ENCODE measurements around the gene HKDC1. TPM values are rescaled to one million over a fixed set of nuclear protein-coding genes. Genes with fewer than 3 reads are reported as not detected.
A peak's percentile ranks its signal among the peaks of the same experiment; 100 is the strongest.

HKDC1 gene
- total RNA-seq, 2 donors from 2014 or later: 1.7 to 8.2 TPM

DNA sequence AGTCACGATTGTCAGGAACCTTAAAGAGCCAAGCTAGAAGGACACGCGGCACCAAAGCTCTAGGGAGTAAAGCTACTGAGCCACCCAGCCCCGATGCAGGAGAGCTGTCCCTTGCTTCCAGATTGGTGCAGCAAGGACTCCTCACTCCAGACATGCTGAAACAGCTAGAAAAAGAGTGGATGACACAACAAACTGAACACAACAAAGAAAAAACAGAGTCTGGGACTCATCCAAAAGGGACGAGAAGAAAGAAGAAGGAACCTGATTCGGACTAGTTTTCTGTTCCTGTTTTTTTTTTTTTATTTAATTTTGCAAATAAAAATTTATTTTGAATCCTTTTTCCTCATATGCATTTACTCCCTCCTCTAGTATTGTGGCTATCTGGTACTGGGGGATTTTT lies 11.4 kb upstream of the HKDC1 start:
- Mint-ChIP-seq H3K27ac (no peak overlapping the region), H3K4me1 (no peaks in the 10 kb centered on the region), H3K36me3 (ENCODE audit: low read depth) (peaks cover 6% of the 10 kb centered on the region), H3K4me3 (no peak overlapping the region), H3K27me3 (no peaks in the 10 kb centered on the region)
- ATAC-seq (no peak), DNase-seq (no peak)
- no peaks in the 10 kb centered on the region for H3K9me3 ChIP-seq (ENCODE audit: control insufficient read depth, low read length, poor library complexity, severe bottlenecking)

DNA sequence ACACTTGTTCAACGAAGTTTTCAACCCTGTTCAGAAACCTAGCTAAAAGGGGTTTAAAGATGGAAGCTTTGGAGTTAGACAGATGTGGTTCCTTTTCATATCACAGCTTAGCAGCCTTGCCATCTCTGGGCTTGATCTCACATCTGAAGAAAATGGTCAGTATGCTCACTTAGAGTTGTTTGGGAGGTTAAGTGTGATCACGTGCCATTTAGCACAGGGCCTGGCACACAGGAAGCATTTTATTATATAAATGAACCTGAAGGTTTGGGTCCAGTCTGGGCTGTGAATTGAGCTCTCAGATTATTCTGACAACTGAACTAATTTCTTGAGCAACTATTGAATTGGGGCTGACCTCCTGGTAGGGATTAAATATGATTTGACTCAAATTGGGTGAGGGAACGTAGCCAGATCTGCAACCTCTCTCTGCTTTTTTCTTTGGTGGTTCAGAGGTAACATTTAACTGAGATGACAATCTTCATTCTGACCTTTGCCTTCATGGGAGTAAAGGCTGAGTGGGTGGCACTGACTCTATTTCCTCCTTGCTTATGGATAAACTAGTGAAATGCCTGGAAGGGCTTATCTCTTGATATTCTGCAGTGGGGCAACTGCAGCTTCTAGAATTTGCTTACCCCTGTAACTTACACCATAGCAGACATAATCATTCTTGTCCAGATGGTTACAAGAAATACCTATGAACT lies 10.2 kb upstream of the HKDC1 start:
- peaks cover 6% of the 10 kb centered on the region for H3K36me3 Mint-ChIP-seq (ENCODE audit: low read depth)
- ATAC-seq (no peak), DNase-seq (no peak)
- H3K4me1 Mint-ChIP-seq: peaks cover 8% of the 10 kb centered on the region
- H3K9me3 ChIP-seq (ENCODE audit: control insufficient read depth, low read length, poor library complexity, severe bottlenecking): no peaks in the 10 kb centered on the region
- peak overlapping the region; percentile 25 for H3K4me3 Mint-ChIP-seq
- H3K27ac Mint-ChIP-seq: peak overlapping the region; percentile 16
- no peaks in the 10 kb centered on the region for H3K27me3 Mint-ChIP-seq

DNA sequence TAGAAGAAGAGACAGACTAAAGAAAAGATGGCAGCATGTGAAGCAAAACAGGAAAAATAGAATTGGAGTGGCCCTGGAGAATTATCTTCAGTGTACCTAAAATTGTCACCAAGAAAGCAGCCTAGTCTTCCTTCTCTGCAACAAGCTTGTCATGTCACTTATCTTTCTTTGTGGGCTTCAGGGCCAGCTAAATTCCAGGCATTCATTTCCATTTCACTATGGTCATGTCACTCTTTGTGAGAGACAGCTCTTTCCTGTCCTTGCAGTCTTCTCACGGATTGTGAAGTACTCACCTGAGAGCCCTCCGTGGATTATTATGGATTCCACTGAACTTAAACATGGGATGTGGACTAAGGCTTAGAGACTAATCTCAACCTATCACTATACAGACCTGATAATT lies 9.0 kb upstream of the HKDC1 start:
- ATAC-seq (no peak), DNase-seq (no peak)
- Mint-ChIP-seq H3K27me3 (no peaks in the 10 kb centered on the region), H3K36me3 (ENCODE audit: low read depth) (peaks cover 6% of the 10 kb centered on the region), H3K27ac (no peak overlapping the region), H3K4me3 (no peak overlapping the region), H3K4me1 (peaks cover 16% of the 10 kb centered on the region)
- no peaks in the 10 kb centered on the region for H3K9me3 ChIP-seq (ENCODE audit: control insufficient read depth, low read length, poor library complexity, severe bottlenecking)

DNA sequence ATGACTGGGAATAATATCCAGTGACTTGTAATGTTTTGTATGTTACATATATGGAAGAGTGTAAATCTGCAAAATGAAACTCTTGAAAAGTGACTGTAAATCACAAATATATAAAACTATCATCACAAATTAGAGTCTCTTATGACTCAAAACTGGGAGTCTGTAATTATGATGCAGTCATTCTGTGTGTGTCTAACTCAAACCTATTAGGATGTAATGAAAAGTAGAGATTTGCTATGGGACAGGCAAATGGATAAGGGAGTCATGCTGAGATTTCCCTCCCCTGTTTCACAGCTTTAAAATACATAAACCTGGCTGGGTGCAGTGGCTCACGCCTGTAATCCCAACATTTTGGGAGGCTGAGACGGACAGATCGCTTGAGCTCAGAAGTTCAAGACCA lies 8.6 kb upstream of the HKDC1 start:
- no peak for ATAC-seq
- no peak overlapping the region for H3K27ac Mint-ChIP-seq
- H3K4me1 Mint-ChIP-seq: peaks cover 16% of the 10 kb centered on the region
- H3K4me3 Mint-ChIP-seq: no peak overlapping the region
- no peaks in the 10 kb centered on the region for H3K9me3 ChIP-seq (ENCODE audit: control insufficient read depth, low read length, poor library complexity, severe bottlenecking)
- peaks cover 6% of the 10 kb centered on the region for H3K36me3 Mint-ChIP-seq (ENCODE audit: low read depth)
- H3K27me3 Mint-ChIP-seq: no peaks in the 10 kb centered on the region
- no peak for DNase-seq

DNA sequence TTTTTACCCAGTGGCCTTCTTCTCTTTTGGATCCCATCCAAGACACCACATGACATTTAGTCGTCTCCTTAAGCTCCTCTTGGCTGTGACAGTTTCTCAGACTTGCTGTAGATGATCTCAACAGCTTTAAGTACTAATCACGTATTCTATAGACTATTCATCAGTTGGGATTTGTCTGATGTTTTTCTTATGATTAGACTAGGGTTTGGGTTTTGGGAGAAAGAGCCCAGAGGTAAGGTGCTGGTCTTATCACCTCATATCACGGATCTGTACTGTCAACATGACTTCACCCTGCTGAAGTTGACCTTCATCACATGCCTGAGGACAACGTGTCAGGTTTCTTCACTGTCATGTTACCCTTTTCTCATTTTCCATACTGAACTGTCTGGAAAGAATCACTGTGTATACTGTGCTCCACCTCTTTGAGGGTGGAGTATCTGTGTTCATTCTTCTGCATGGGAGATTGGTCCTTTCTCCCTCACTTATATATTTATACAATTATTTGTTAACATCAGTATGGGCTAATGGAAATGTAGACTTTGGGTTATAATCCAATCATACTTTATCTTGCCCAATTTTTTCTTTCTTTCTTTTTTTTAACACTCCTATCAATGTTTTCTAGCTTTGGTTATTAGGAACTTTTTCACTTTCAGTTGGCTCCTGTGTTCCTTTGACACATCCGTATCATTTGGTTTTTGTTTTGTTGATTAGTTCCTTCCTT lies 6.4 kb upstream of the HKDC1 start:
- no peak overlapping the region for H3K4me3 Mint-ChIP-seq
- no peaks in the 10 kb centered on the region for H3K9me3 ChIP-seq (ENCODE audit: control insufficient read depth, low read length, poor library complexity, severe bottlenecking)
- DNase-seq (no peak), ATAC-seq (no peak)
- peaks cover 16% of the 10 kb centered on the region for H3K4me1 Mint-ChIP-seq
- H3K27me3 Mint-ChIP-seq: no peaks in the 10 kb centered on the region
- H3K27ac Mint-ChIP-seq: peak overlapping the region; percentile 8
- H3K36me3 Mint-ChIP-seq (ENCODE audit: low read depth): peaks cover 2% of the 10 kb centered on the region

DNA sequence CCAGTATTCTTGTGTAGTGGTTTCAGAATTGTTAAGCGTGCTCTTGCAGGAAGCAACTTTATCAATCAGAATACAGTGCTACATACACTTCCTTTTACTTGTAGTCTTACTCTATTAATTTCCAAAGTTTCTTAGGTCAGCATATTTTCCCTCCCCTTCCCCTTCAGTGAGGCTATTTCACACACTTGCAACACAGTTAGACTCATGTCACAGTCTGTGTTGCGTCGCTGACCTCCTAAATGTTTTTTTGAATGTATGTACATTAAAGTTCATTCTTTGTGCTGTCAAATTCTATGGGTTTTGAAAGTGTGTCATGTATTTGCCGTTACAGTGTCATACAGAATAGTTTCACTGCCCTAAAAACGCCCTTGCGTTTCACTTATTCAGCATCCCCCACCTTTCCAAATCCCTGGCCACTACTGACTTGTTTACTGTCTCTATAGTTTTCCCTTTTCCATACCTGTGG lies 5.4 kb upstream of the HKDC1 start:
- Mint-ChIP-seq H3K27ac (peak overlapping the region; percentile 91), H3K4me3 (no peak overlapping the region), H3K36me3 (ENCODE audit: low read depth) (no peaks in the 10 kb centered on the region), H3K4me1 (peaks cover 16% of the 10 kb centered on the region), H3K27me3 (no peaks in the 10 kb centered on the region)
- DNase-seq (no peak), ATAC-seq (peak; percentile 37)
- no peaks in the 10 kb centered on the region for H3K9me3 ChIP-seq (ENCODE audit: control insufficient read depth, low read length, poor library complexity, severe bottlenecking)

DNA sequence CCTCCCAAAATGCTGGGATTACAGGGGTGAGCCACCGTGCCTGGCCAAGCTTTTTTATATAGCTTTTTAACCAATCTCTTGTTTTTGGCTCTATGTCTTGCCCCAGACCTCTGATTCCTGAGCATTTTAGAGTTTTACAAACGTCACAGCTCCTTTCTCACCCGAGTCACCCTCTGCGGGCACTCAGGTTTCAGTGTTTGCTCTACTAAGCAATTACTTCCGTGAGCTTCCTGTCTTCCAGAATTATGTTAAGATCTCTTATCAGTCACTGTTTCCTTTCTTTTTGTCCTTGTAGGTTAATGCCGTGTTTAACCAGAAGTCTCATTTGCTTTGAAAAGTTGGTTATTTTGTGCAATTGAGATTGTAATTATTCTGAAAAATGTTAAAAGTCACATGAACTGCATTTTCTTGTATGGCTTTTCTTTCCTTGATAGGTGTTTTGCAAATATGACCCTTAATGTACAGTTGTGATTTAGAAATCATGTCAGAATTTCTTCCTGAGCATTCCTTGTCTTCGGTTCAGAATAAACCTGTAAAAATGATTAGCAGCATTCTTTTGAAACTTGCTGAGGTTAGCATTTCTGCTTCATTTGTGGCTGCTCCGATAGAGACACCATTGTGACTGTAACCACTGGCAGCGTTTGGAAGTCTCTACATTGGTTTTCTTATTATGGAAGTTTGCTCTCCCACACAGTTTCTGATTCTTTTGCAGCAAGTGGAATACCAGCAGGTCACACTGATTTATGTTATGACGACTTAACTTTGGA lies 4.5 kb upstream of the HKDC1 start:
- Mint-ChIP-seq H3K27me3 (no peaks in the 10 kb centered on the region), H3K36me3 (ENCODE audit: low read depth) (no peaks in the 10 kb centered on the region), H3K4me3 (peak overlapping the region; percentile 57), H3K27ac (peak overlapping the region; percentile 91), H3K4me1 (peaks cover 16% of the 10 kb centered on the region)
- no peak for DNase-seq
- H3K9me3 ChIP-seq (ENCODE audit: control insufficient read depth, low read length, poor library complexity, severe bottlenecking): no peaks in the 10 kb centered on the region
- ATAC-seq: peak; percentile 74

DNA sequence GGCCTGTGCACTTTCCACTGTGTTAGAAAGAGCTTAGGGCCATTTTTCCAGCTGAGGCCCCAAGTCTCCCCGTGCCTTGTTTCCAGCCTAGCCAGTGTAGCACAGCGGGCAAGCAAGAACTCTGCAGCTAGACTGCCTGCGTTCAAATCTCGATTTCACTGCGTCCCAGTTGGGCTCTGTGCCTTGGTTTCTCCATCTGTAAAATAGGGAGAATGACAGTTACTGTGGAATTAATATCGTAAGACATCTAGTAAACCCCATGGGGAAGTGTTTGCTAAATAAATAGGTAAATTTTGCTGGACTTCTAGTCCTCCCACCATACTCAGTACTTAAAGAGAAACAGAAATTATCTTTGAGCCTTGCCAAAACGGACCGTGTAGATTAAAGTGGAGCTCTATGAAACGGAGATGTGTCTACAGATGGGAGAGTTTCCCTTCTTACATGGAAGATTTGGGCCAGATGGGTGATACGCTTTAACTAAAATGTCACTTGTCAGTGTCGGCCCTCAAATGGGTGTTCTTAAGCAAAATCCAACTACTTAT lies 3.5 kb upstream of the HKDC1 start:
- Mint-ChIP-seq H3K27ac (no peak overlapping the region), H3K27me3 (no peaks in the 10 kb centered on the region), H3K36me3 (ENCODE audit: low read depth) (no peaks in the 10 kb centered on the region), H3K4me3 (no peak overlapping the region), H3K4me1 (peaks cover 18% of the 10 kb centered on the region)
- DNase-seq: no peak
- H3K9me3 ChIP-seq (ENCODE audit: control insufficient read depth, low read length, poor library complexity, severe bottlenecking): no peaks in the 10 kb centered on the region
- ATAC-seq: no peak

DNA sequence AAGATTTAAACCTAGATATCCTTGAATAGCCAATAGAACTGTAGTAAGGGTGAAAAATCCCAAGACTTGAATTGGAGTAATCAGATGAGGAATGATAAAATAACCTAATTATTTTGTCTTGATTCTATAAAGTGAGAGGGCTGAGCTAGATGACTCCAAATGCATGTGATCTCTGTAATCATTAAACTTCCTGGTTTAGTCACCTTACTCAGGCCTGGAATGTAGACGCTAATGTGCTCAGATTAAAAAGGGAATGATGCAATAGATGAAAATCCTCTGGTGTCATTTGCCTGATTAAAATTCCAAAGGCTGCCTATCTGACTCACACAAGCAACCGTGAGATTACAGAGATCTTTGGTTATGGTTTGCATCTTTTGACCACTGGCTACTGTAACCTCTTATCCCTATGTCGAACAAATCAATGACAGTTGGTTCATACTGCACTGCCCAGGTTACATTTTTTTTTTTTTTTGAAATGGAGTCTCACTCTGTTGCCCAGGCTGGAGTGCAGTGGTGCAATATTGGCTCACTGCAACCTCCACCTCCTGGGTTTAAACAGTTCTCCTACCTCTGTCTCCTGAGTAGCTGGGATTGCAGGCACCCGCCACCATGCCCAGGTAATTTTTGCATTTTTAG lies 2.9 kb upstream of the HKDC1 start:
- no peaks in the 10 kb centered on the region for H3K27me3 Mint-ChIP-seq
- no peaks in the 10 kb centered on the region for H3K9me3 ChIP-seq (ENCODE audit: control insufficient read depth, low read length, poor library complexity, severe bottlenecking)
- peaks cover 21% of the 10 kb centered on the region for H3K4me1 Mint-ChIP-seq
- H3K4me3 Mint-ChIP-seq: no peak overlapping the region
- DNase-seq (no peak), ATAC-seq (no peak)
- H3K27ac Mint-ChIP-seq: no peak overlapping the region
- H3K36me3 Mint-ChIP-seq (ENCODE audit: low read depth): no peaks in the 10 kb centered on the region

DNA sequence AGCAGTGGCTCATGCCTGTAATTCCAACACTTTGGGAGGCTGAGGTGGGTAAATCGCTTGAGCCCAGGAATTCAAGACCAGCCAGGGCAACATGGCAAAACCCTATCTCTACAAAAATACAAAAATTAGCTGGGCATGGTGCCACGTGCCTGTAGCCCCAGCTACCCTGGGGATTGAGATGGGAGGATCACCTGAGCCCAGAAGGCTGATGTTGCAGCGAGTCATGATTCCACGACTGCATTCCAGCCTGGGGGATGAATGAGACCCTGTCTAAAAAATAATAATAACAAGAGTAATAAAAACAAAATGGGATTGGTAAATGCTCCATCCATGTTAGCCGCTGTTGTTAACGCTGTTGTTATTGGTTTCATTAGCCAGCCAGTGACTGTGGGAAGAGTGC lies 1.3 kb upstream of the HKDC1 start:
- Mint-ChIP-seq H3K4me3 (no peak overlapping the region), H3K4me1 (peaks cover 29% of the 10 kb centered on the region)
- no peak for ATAC-seq

DNA sequence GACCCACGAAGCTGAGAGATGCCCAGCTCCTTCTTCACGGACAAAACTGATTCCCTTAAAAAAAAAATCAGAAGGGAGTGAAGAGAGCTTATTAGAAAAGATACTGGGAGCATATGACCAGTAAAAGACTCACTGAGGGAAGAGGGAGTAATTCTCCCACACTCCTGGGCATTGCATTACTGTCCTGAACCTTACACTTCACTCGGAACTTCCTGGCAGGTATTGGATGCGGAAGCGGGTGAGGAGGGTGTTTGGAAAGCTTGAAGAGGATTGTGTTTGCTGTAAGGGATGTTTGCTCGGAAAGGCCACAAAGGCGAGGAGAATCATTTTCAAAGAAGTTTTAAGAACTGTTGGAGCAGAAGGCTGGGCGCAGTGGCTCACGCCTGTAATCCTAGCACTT lies 375 bp downstream of the HKDC1 start:
- peaks cover 26% of the 10 kb centered on the region for H3K4me1 Mint-ChIP-seq

More for the DNA sequence above, 1.3 kb upstream of the HKDC1 start:
- Mint-ChIP-seq H3K27me3 (no peaks in the 10 kb centered on the region), H3K36me3 (ENCODE audit: low read depth) (no peaks in the 10 kb centered on the region), H3K27ac (no peak overlapping the region)
- no peaks in the 10 kb centered on the region for H3K9me3 ChIP-seq (ENCODE audit: control insufficient read depth, low read length, poor library complexity, severe bottlenecking)
- DNase-seq: no peak

DNA sequence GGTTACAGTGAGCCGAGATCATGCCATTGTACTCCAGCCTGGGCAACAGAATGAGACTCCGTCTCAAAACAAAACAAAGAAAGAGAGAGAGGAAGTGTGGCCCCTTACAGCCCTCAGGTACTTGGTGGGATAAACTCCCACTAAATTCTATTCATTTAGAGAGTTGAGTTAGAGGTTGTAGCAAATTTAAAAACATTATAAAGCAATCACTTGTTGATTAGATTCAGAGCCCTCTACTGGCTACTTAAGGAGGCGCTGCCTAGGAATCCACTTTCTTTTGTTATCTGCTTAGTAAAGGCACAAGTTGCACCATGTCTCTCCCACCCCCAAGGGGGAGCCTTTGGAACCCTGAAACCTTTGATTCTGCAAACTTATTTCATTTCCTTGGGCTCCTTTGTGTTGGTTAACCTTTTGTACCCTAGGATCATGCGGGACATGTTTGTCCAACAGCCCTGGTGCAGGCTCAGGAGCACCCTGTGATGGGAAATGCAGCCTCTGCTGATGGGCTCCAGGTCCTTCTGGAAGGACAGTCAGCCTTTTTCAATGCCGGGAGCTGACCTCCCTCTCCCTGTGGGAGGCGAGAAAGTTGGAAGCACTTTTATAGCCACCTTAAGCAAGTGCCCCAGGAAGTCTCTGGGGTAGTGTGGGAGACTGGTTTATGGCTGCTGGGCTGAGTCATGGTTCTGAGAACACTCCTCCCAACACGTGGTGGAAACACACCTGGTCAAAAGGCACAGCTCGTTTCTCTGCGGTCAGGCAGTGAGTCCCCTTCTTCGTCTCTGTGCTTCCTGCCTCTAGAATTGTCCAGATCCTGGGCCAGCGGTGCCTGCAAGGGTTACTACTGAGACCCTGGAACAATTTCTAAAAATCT lies 2.3 kb downstream of the HKDC1 start:
- peak overlapping the region; percentile 87 for H3K27ac Mint-ChIP-seq
- peak overlapping the region; percentile 67 for H3K4me3 Mint-ChIP-seq
- no peaks in the 10 kb centered on the region for H3K27me3 Mint-ChIP-seq
- ATAC-seq: peak; percentile 86
- no peaks in the 10 kb centered on the region for H3K36me3 Mint-ChIP-seq (ENCODE audit: low read depth)
- DNase-seq: peak in 2 of 3 donors; percentile 21 to 24
- H3K9me3 ChIP-seq (ENCODE audit: control insufficient read depth, low read length, poor library complexity, severe bottlenecking): no peaks in the 10 kb centered on the region
- peaks cover 27% of the 10 kb centered on the region for H3K4me1 Mint-ChIP-seq

More for the DNA sequence above, 375 bp downstream of the HKDC1 start:
- no peaks in the 10 kb centered on the region for H3K36me3 Mint-ChIP-seq (ENCODE audit: low read depth)
- H3K9me3 ChIP-seq (ENCODE audit: control insufficient read depth, low read length, poor library complexity, severe bottlenecking): no peaks in the 10 kb centered on the region
- no peaks in the 10 kb centered on the region for H3K27me3 Mint-ChIP-seq
- peak overlapping the region; percentile 27 for H3K27ac Mint-ChIP-seq
- H3K4me3 Mint-ChIP-seq: peak overlapping the region; percentile 59
- ATAC-seq (no peak), DNase-seq (no peak)

All from T-helper 17 cell (primary cell).